HG03342 (cell line): ENCODE measurements around the gene BUD13.
"Not testable (repeated sequence)": the region's sequence is repeated elsewhere in the genome, so short reads cannot be mapped to it uniquely, and the experiment has no call there.

Experiments used
- ATAC-seq: cut with Tn5 transposase; IDR thresholded peaks from one replicate; pipeline ENCODE4 v1.9.1; 2021; ENCODE audit warnings: mild to moderate bottlenecking, moderate library complexity; ENCODE audit not compliant: unreplicated experiment

The BUD13 gene

DNA sequence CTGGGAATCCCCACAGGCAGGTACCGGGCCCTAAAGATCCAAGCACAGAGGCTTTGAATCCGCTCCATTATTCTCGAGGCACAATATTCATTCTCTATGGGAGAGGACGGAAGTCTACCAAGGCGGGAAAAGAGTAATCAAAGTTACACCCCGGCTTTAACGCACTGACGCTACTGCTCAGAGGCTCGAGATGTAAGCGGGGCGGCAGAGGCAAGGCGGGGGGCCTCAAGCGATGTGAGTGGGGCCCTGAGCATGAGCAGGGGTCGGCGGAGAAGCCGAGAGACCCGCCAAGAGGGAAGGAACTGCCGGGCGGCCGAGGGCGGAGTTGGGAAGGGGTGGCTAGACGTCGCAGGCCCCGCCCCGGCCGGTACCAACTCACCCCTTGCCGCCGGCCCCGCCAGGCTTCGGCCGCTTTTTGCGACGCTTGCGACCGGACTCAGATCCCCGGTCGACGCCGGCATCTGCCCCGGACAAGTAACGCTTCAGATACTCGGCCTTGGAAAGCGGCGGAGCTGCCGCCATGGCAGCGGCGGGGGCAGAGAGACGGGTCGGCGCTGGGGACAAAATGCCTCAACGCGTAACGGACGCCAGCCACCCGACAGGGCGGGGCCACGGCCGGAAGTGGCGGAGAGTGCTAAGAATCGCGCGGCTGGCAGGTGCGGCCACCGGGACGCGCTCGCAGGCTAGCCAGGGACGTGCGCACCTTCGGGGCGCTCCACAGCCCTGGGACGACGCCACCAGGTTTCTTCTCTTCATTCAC, at the start of gene BUD13:
TSS of gene BUD13 (minus strand) at position 545 of the 760 bp plus-strand sequence. CDS start at position 522, 23 bp downstream.
- ATAC-seq, result peak; percentile 83

- no peak for ATAC-seq
Measured at GRCh38 chr11:116822575-116822974, 49.8 kb upstream of the BUD13 start.

DNA sequence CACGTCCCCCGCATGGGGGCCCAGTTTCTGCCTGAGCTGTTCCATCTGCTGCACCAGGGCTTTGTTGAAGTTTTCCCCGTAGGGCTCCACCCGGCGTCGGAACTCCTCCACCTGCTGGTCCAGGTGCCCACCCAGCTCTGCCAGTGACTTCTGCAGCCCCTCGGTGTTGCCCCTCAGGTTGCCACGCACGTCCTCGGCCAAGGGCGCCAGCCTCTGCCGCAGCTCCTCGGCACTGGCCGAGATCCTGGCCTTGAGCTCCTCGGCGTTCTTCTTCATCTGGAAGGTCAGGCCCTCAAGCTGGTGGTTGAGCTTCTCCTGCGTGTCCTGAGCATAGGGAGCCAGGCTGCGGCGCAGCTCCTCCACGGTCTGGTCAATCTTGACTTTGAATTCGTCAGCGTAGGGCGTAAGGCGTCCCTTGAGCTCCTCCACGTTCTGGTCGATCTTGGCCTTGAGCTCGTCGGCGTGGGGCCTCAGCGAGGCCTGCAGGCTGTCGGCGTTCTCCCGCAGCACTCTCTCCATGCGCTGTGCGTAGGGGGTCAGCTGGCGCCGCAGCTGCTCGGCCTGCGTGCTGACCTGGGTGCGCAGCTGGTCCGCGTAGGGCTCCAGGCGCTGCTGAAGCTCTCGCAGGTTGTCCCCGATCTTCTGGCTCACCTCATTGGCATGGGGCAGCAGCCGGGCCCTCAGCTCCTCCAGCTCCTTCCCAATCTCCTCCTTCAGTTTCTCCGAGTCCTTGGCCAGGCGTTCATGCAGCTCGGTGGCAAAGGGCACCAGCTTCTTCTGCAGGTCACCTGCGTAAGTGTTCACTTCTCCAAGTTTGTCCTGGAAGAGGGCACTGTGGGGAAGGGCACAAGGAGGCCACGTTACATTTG, 48.5 kb upstream of the BUD13 start:
- ATAC-seq, result no peak

DNA sequence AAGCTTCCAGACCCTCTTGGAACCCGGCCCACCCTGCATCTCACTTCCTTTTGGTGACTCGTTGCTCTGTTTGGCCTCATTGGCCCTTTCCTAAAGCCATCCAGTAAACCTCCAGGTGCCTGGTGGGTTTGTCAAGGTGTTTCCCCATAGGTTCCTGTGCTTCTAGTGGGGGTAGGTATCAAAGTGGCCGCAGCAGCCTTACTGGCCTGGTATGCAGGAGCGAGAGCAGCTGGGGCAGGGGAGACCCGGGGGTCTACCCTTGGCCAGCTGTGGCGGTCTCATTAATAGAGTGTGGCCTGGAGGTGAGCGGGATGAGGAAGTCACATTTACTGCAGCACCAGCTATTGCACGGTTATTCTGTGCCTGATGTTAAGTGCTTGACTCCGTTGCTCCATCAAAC, 46.3 kb upstream of the BUD13 start:
- ATAC-seq, result no peak

DNA sequence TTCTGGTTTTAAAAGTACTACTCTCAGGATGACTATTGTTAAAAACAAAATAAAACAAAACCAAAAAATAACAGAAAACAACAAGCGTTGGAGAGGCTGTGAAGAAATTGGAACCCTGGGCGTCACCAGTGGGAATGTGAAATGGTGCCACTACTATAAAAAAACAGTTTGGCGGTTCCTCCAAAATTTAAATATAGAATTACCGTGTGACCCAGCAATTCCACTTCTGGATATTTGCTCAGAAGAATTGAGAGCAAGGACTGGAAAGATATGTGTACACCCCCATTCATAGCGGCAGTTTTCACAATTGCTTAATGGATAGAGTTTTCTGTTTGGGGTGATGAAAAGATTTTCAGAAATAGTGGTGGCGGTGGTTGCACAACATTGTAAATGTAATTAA, 41.7 kb upstream of the BUD13 start:
- no peak for ATAC-seq

GRCh38 chr11:116813781-116814471, 41.1 kb upstream of the BUD13 start:
- ATAC-seq, result no peak

DNA sequence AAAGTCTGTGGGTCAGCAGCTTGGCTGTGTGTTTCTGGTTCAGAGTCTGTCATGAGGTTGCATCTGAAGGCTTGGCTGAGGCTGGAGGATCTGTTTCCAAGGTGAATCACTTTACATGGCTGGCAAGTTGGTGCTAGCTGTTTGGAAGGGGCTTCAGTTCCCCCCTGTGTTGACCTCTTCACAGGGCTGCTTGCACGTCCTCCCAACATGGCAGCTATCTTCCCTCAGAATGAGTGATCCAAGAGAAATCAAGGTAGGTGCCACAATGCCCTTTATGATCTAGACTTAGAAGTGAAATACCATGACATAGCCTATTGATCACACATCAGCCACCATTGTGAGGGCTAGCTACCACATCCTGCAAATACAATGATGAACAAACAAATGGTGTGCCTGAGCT, 40.4 kb upstream of the BUD13 start:
- no peak for ATAC-seq

DNA sequence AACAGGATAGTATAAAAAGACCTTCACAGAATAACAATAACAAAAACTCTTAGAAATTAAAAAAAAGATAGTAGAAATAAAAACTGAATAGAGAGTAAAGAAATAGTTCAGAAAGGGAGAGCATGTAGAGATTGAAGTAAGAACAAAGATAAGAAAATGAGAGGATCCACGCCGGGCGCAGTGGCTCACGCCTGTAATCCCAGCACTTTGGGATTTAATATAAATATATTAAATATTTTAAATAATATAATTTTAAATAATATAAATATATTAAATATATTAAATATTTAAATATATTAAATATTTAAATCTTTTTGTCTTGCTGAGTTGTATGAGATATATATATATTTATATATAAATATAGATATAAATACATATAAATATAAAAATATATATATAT, 39.3 kb upstream of the BUD13 start:
- ATAC-seq, result no peak

GRCh38 chr11:116811194-116811593, 38.4 kb upstream of the BUD13 start:
- ATAC-seq, result no peak

DNA sequence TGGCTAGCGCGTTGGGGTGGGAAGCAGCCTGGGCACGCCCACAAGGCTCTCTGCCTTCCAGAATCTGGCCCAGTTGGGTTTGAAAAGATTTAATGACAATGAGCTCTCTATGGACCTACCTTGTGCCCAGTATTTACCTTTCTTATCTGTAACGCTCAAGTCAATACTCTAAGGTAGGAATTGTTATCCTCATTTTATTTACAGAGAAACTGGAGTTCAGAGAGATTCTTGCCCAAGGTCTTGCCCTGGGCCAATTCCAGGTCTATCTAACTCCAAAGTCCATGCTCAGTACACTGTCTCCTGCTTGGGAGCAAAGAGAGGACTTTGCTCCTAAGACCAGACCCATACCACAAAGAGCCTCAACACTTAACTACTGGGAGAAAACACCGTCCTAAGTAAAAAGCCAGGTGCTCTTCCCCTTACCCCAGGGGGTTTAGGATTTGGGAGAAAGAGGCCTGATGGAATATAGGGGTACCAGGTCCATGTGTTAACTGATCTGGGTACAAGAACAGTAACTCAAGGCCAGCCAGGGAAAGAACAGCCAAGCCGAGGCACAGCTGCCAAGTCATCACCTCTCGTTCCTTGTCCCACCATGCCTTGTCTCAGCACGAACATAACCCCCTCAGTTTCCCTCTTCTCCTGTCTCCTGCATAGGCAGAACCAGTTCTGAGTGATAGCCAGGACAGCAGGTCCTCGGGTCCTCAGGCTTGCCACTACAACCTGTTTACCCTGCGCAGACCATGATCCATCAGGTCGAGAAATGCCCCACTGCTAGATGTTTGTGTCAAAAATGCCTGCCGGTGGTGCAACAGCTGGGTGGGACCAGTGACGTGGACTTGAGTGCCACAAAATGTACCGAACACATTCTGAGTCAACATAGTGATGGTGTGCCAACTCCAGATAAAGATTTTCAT, 35.7 kb upstream of the BUD13 start:
- no peak for ATAC-seq

DNA sequence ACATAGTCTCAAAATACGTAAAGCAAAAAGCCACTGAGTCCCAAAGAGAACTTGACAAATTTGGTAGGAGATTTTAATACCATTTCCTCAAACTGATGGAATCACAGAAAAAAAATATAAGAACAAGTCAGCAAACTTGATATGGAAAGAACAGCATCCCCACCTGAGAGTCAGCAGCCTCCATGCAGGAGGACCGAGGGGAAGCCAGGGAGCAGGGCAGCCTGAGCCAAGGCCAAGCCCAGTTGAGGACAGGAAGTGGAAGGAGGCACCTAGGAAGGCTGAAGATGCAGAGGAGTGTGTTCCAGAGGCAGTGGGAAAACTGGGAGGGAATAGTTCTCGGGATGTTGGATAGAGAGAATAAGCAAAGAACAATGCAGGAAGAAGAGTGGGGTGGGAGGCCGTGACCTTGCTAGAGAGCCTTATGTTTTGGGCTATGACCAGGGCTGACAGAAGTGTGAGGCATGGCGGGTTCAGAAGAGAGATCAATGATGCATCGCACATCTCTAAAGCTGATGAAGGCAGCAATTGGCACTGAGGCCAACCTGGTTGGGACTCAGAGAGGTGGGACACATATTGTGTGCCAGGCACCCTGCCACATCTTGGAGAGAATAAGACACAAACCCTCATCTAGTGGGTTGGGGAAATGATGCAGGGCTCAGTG, 34.9 kb upstream of the BUD13 start:
- no peak for ATAC-seq

- ATAC-seq, result no peak
Measured at GRCh38 chr11:116804001-116804400, 31.2 kb upstream of the BUD13 start.

GRCh38 chr11:116801662-116802061, 28.9 kb upstream of the BUD13 start:
- ATAC-seq, result not testable (repeated sequence)

- ATAC-seq, result no peak
Measured at GRCh38 chr11:116800610-116801009, 27.8 kb upstream of the BUD13 start.

DNA sequence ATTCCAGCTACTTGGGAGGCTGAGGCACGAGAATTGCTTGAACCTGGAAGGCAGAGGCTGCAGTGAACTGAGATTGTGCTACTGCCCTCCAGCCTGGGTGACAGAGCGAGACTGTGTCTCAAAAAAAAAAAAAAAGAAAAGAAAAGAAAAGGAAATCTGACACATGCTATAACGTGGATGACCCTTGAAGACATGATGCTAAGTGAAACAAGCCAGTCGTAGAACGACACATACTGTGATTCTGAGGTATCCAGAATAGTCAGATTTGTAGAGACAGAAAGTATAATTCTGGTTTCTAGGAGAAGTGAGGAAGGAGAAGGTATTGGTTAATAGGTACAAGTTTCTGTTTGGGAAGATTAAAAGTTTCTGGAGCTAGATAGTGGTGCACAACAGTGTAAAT, 25.6 kb upstream of the BUD13 start:
- ATAC-seq, result no peak

DNA sequence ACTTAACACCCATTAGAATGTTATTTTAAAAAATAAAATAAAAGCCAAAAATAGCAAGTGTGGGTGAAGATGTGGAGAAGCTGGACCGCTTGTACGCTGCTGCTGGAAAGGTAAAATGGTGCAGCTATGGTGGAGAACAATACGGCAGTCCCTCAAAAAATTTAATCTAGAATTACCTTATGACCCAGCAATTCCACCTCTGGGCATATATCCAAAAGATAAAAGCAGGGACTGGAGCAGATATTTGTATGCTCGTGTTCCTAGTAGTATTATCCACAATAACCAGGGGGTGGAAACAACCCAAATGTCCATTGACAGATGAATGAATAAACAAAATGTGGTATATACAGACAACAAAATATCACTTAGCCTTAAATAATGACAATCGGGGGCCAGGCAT, 25.0 kb upstream of the BUD13 start:
- ATAC-seq, result no peak

GRCh38 chr11:116796548-116796947, 23.8 kb upstream of the BUD13 start:
- ATAC-seq, result no peak

- no peak for ATAC-seq
Measured at GRCh38 chr11:116794851-116795250, 22.1 kb upstream of the BUD13 start.

GRCh38 chr11:116793772-116794097, 20.9 kb upstream of the BUD13 start:
- no peak for ATAC-seq
